Endothelial cell of umbilical vein (primary cell): ENCODE data around the gene NXT1. TPM values are rescaled to one million over a fixed set of nuclear protein-coding genes. Genes with fewer than 3 reads are reported as not detected.

Experiments used
- BruUV-seq: library from RNA; stranded (reverse); fragments of 400-500 nt; replicated peaks from 2 replicates; lab custom pipeline; 2021; lab: Mats Ljungman, UMichigan
- CTCF ChIA-PET: fragments of 300-600, 350-600 bp; sonication (Branson Sonifier 250); formaldehyde crosslinking; loops from one replicate; lab custom pipeline; 2021; ENCODE audit warnings: antibody characterized with exemption, inconsistent platforms; lab: Charles Lee
- POLR2A ChIA-PET: fragments of 300-600, 350-600 bp; sonication (Branson Sonifier 250); formaldehyde crosslinking; loops from one replicate; lab custom pipeline; 2021; ENCODE audit warnings: antibody characterized with exemption, inconsistent platforms; lab: Charles Lee
- DNase-seq: peaks from one replicate; pipeline ENCODE4 v3.0.0-alpha.2; 2011; ENCODE audit warnings: low read depth, low spot score
- FAIRE-seq: peaks from 2 replicates; lab custom pipeline; 2011; peaks lifted over from hg19 to GRCh38; lab: Jason Lieb, UNC
- H2AFZ ChIP-seq: 2 replicates; pipeline ENCODE4 v1.6.0; 2012; ENCODE audit warnings: low read depth, low read length, control low read depth, inconsistent platforms
- H3K27ac ChIP-seq: 2 replicates; pipeline ENCODE4 v1.5.1; 2011; ENCODE audit warnings: low read depth, mild to moderate bottlenecking, control low read depth, low read length, moderate library complexity; ENCODE audit not compliant: insufficient read depth
- H3K27me3 ChIP-seq, 2 experiments: 2 replicates each; pipeline versions ENCODE4 v1.6.0 to v1.6.1; 2011; ENCODE audit warnings: low read length in 2 of 2, mixed read lengths in 1 of 2; ENCODE audit not compliant: control insufficient read depth in 2 of 2, insufficient read depth in 2 of 2
- H3K36me3 ChIP-seq, 2 experiments: 2 replicates in 1 of 2; 3 replicates in 1 of 2; pipeline ENCODE4 v1.5.1; 2011; ENCODE audit warnings: low read length in 2 of 2, mild to moderate bottlenecking in 1 of 2, moderate library complexity in 1 of 2; ENCODE audit not compliant: control insufficient read depth in 2 of 2, insufficient read depth in 2 of 2; ENCODE audit errors: extremely low read depth in 1 of 2
- H3K4me1 ChIP-seq: 3 replicates; pipeline ENCODE4 v1.5.1; 2011; ENCODE audit warnings: mild to moderate bottlenecking, low read length; ENCODE audit not compliant: control insufficient read depth, insufficient read depth; ENCODE audit errors: extremely low read depth
- H3K4me2 ChIP-seq: 2 replicates; pipeline ENCODE4 v1.6.1; 2011; ENCODE audit warnings: low read length, control low read depth, mixed read lengths; ENCODE audit not compliant: insufficient read depth
- H3K4me3 ChIP-seq, 3 experiments: fragments of 200-600 bp in 1 of 3; sonication (generic), shearing (Covaris generic) in 1 of 3; replicated peaks in 1 of 3; 2 replicates each; pipeline ENCODE4 v1.5.1; 2011 to 2016; ENCODE audit warnings: control low read depth in 3 of 3, low read length in 3 of 3, mild to moderate bottlenecking in 2 of 3, inconsistent platforms in 1 of 3, low read depth in 1 of 3, moderate library complexity in 1 of 3; ENCODE audit not compliant: insufficient read depth in 1 of 3
- H3K79me2 ChIP-seq: 2 replicates; pipeline ENCODE4 v1.6.0; 2012; ENCODE audit warnings: low read length, inconsistent platforms; ENCODE audit not compliant: control insufficient read depth, insufficient read depth
- H3K9ac ChIP-seq: replicated peaks from 2 replicates; pipeline ENCODE3; 2011; ENCODE audit warnings: low read length, control low read depth; ENCODE audit not compliant: insufficient read depth; ENCODE audit errors: extremely low read depth
- H3K9me1 ChIP-seq: replicated peaks from 3 replicates; pipeline ENCODE4 v1.6.0; 2011; ENCODE audit warnings: mild to moderate bottlenecking, low read length; ENCODE audit not compliant: control insufficient read depth, insufficient read depth; ENCODE audit errors: extremely low read depth
- H3K9me3 ChIP-seq: replicated peaks from 2 replicates; pipeline ENCODE4 v1.5.1; 2012; ENCODE audit warnings: low read length, inconsistent platforms; ENCODE audit not compliant: control insufficient read depth, insufficient read depth
- H4K20me1 ChIP-seq: replicated peaks from 2 replicates; pipeline ENCODE3; 2011; ENCODE audit warnings: mild to moderate bottlenecking, low read length; ENCODE audit not compliant: control insufficient read depth, insufficient read depth; ENCODE audit errors: extremely low read depth
- EZH2 ChIP-seq: IDR thresholded peaks from 2 replicates; pipeline ENCODE4 v1.6.1; 2012; ENCODE audit warnings: borderline replicate concordance, low read depth, mild to moderate bottlenecking, moderate library complexity, low read length, inconsistent platforms; ENCODE audit not compliant: severe bottlenecking
- FOS ChIP-seq: IDR thresholded peaks from 2 replicates; pipeline ENCODE4 v1.6.1; 2011; ENCODE audit warnings: mild to moderate bottlenecking, low read length, moderate library complexity, borderline replicate concordance; ENCODE audit not compliant: insufficient read depth
- GATA2 ChIP-seq: IDR thresholded peaks from 2 replicates; pipeline ENCODE4 v1.7.0; 2011; ENCODE audit warnings: low read depth, mild to moderate bottlenecking, moderate library complexity, mixed read lengths, low read length; ENCODE audit not compliant: insufficient read length, insufficient read depth
- JUN ChIP-seq: IDR thresholded peaks from 2 replicates; pipeline ENCODE4 v1.6.1; 2011; ENCODE audit warnings: borderline replicate concordance, low read depth; ENCODE audit not compliant: insufficient read length, insufficient read depth
- MYC ChIP-seq: IDR thresholded peaks from one replicate; pipeline ENCODE4 v1.6.1; 2011; ENCODE audit warnings: mild to moderate bottlenecking, low read depth, low read length
- POLR2A ChIP-seq: IDR thresholded peaks from 2 replicates; pipeline ENCODE4 v1.6.1; 2012; ENCODE audit warnings: low read depth, mild to moderate bottlenecking, control low read depth, low read length
- POLR2AphosphoS5 ChIP-seq: IDR thresholded peaks from 2 replicates; pipeline ENCODE4 v1.6.1; 2012; ENCODE audit warnings: low read depth, mild to moderate bottlenecking, control low read depth, low read length, moderate library complexity; ENCODE audit not compliant: insufficient read depth
- dilution Hi-C: fragments of 300-500 bp; cut with MboI; formaldehyde crosslinking; loops from one replicate; pipeline ENCODE4 v1.15.0; 2019; ENCODE audit warnings: low sequenced_read_pairs; ENCODE audit not compliant: extremely low pct_ligation_motif_present
- intact Hi-C: fragments of 100-400 bp; cut with micrococcal nuclease; formaldehyde crosslinking; loops from one replicate; pipeline ENCODE4 v1.10.0; 2022
- polyA plus RNA-seq, 4 experiments: library from polyadenylated mRNA; depleted of rRNA in 3 of 4; stranded (reverse) in 3 of 4; unstranded in 1 of 4; fragments of >200 nt; gene quantifications; 2 replicates each; pipeline versions ENCODE4 v1.2.1 to v1.2.3, GENCODE V29; 2011 to 2012; ENCODE audit warnings: missing spikeins in 1 of 4
- total RNA-seq: library from RNA; stranded (reverse); gene quantifications from 2 replicates; pipeline ENCODE4 v1.2.3, GENCODE V29; 2021
- TF ChIP-seq, protein P1 (sequence below), 2 donors: IDR thresholded peaks; 1 replicate in 1 of 2; 2 replicates in 1 of 2; pipeline ENCODE4 v1.5.1; 2011; ENCODE audit warnings: low read length in 2 of 2, mild to moderate bottlenecking in 2 of 2, moderate library complexity in 2 of 2, control low read depth in 1 of 2, inconsistent platforms in 1 of 2, low read depth in 1 of 2; ENCODE audit not compliant: insufficient read depth in 1 of 2; ENCODE audit errors: extremely low read depth in 1 of 2
- TF ChIP-seq, protein P2 (sequence below): IDR thresholded peaks from 2 replicates; pipeline ENCODE4 v1.6.1; 2011; ENCODE audit not compliant: insufficient read depth, insufficient read length

NXT1 gene
- total and polyA plus RNA-seq, 2 donors (not counting 3 experiments of a cell fraction or from before 2014, with no cell fraction given): 27.1 to 39.2 TPM

DNA sequence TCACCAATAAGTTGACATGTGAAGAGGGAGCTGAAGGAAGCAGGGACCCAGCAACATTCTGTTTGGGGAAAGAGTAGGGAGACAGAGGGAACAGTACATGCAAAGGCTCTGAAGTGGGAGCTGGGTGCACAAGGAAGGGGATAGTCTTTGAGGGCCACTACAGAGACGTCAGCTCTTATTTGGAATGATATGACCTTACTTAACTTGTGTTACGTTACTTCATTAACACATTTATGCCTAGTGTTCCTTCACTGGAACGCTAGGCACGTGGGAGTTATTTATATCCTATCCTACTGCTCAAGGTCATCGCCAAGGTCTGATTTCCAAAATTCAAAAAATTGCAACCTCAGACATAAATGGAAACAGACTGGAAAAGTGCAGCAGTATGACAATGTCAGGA lies 50.5 kb downstream of the NXT1 start:
- Histone ChIP-seq H3K79me2 (peaks cover 37% of the 10 kb centered on the region), H3K9me3 (no peaks in the 10 kb centered on the region), H3K27ac (no peak overlapping the region), H3K9ac (no peak overlapping the region), H4K20me1 (no peaks in the 10 kb centered on the region), H3K36me3 (peaks cover 0 to 5% of the 10 kb centered on the region in 2 experiments), H3K9me1 (no peaks in the 10 kb centered on the region), H2AFZ (no peak overlapping the region), H3K4me3 (no peak overlapping the region), H3K4me1 (peaks cover 17% of the 10 kb centered on the region), H3K27me3 (no peaks in the 10 kb centered on the region), H3K4me2 (no peak overlapping the region)
- ChIA-PET POLR2A (interaction anchor here (0.7 kb wide), 1 partner anchor 51 kb away, joined by 4 read pairs; no protein-coding TSS in a partner anchor), CTCF (no interaction called here)
- intact Hi-C loops: no loop called here
- no TSS peak for BruUV-seq
- no peak for DNase-seq
- dilution Hi-C loops: no loop called here
- TF ChIP-seq FOS (no peak), EZH2 (no peak), GATA2 (no peak), JUN (no peak), POLR2A (no peak), POLR2AphosphoS5 (no peak), MYC (no peak)
- TF ChIP-seq, protein P1, sequence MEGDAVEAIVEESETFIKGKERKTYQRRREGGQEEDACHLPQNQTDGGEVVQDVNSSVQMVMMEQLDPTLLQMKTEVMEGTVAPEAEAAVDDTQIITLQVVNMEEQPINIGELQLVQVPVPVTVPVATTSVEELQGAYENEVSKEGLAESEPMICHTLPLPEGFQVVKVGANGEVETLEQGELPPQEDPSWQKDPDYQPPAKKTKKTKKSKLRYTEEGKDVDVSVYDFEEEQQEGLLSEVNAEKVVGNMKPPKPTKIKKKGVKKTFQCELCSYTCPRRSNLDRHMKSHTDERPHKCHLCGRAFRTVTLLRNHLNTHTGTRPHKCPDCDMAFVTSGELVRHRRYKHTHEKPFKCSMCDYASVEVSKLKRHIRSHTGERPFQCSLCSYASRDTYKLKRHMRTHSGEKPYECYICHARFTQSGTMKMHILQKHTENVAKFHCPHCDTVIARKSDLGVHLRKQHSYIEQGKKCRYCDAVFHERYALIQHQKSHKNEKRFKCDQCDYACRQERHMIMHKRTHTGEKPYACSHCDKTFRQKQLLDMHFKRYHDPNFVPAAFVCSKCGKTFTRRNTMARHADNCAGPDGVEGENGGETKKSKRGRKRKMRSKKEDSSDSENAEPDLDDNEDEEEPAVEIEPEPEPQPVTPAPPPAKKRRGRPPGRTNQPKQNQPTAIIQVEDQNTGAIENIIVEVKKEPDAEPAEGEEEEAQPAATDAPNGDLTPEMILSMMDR (IDR thresholded peaks at IDR 0.05; ENCODE audit: extremely low read depth in 1 of 2, insufficient read depth in 1 of 2, low read depth in 1 of 2, low read length in 2 of 2): no peak
- TF ChIP-seq, protein P2, sequence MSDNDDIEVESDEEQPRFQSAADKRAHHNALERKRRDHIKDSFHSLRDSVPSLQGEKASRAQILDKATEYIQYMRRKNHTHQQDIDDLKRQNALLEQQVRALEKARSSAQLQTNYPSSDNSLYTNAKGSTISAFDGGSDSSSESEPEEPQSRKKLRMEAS: no peak
- no peak for FAIRE-seq
